GM18951 (cell line): ENCODE data around the gene DRAXIN.

Source experiments
- POLR2A ChIP-seq: IDR thresholded peaks from 4 replicates; pipeline ENCODE4 v1.6.1; 2011; ENCODE audit warnings: mild to moderate bottlenecking; ENCODE audit not compliant: insufficient read length, insufficient read depth; ENCODE audit errors: extremely low read depth
- in situ Hi-C: fragments of 300-500 bp; cut with MboI; formaldehyde crosslinking; loops from one replicate; pipeline ENCODE4 v1.12.0; 2022; ENCODE audit warnings: low sequenced_read_pairs, mixed read lengths, inconsistent platforms; ENCODE audit not compliant: unreplicated experiment

DRAXIN gene

GRCh38 chr1:11767922-11768704 is 76.6 kb downstream of the DRAXIN start:
- in situ Hi-C loops = no loop called here
- no peak for TF ChIP-seq POLR2A

DNA sequence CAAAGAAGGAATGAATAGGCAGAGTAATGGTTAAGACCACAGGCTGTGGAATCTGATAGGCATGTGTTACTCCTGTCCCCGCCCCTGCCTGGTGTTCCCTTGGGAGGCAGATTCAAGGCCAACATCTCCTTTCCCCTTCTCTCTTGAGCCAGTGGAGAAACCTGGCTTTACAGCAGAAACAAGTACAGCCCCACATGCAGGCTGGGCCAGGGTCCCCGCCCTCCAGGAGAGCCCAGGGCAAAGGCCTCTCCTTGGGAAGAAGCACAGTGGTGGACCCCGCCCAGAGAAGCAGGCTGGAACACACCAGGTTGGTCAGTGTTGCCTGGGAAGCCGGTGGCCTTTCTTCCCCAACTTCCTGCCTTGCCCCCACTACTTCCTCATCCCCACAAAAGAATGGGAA is 77.3 kb downstream of the DRAXIN start:
- TF ChIP-seq POLR2A = no peak
- in situ Hi-C loops = no loop called here

GRCh38 chr1:11769274-11769673 is 77.8 kb downstream of the DRAXIN start:
- no peak for TF ChIP-seq POLR2A
- in situ Hi-C loops = no loop called here

DNA sequence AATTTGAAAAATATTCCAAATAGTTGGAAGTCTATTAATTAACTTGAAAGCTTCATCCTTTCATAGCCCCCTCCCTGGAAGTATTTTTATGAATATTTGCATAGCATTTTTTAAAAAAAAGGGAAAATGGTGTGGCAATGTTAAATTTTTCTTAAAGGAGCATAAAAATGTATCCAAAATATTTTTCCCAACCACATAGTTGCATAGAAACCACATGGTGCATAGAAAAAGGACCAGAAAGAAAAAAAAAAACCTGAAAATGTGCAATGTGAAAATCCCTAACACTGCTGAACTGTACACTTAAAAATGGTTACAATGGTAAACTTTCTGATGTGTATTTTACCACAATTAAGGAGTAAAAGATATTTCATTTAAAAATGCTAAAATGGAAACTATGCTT is 78.5 kb downstream of the DRAXIN start:
- no peak for TF ChIP-seq POLR2A
- in situ Hi-C loops = no loop called here

GRCh38 chr1:11771481-11772043 is 80.1 kb downstream of the DRAXIN start:
- in situ Hi-C loops = no loop called here
- no peak for TF ChIP-seq POLR2A

GRCh38 chr1:11772458-11772857 is 80.9 kb downstream of the DRAXIN start:
- TF ChIP-seq POLR2A = no peak
- in situ Hi-C loops = no loop called here

- no peak for TF ChIP-seq POLR2A
- in situ Hi-C loops = no loop called here
Observed at GRCh38 chr1:11774753-11775152, 83.2 kb downstream of the DRAXIN start.
